ENCODE data around the gene AGAP2. TPM values are rescaled to one million over a fixed set of nuclear protein-coding genes. Genes with fewer than 3 reads are reported as not detected.
"Not testable (repeated sequence)": the region's sequence is repeated elsewhere in the genome, so short reads cannot be mapped to it uniquely, and the experiment has no call there.

Gene AGAP2
- total RNA-seq, 1 experiment from 2014 or later: 1.5 TPM

- peak; percentile 100 for DNase-seq (ENCODE audit: low read depth, low spot score)
- in situ Hi-C loops (cut with HindIII; ENCODE audit: low pct_unique_long_range_greater_than_20kb, low sequenced_read_pairs): no loop called here
These were observed 44.7 kb downstream of the AGAP2 start, which contains the start of gene OS9 for GRCh38 chr12:57693659-57694458. Gene OS9 (plus strand): TSS chr12:57694132. CDS start chr12:57694162, 30 bp downstream.

- DNase-seq (ENCODE audit: low read depth, low spot score): no peak
- in situ Hi-C loops (cut with HindIII; ENCODE audit: low pct_unique_long_range_greater_than_20kb, low sequenced_read_pairs): no loop called here
These were observed 45.3 kb downstream of the AGAP2 start for GRCh38 chr12:57693317-57693658.

GRCh38 chr12:57692500-57692899 lies 46.0 kb downstream of the AGAP2 start:
- DNase-seq (ENCODE audit: low read depth, low spot score): no peak
- in situ Hi-C loops (cut with HindIII; ENCODE audit: low pct_unique_long_range_greater_than_20kb, low sequenced_read_pairs): no loop called here

- in situ Hi-C loops (cut with HindIII; ENCODE audit: low pct_unique_long_range_greater_than_20kb, low sequenced_read_pairs): no loop called here
These were observed 49.6 kb downstream of the AGAP2 start for GRCh38 chr12:57688931-57689330.

GRCh38 chr12:57687862-57688261 lies 50.7 kb downstream of the AGAP2 start:
- DNase-seq (ENCODE audit: low read depth, low spot score): no peak
- in situ Hi-C loops (cut with HindIII; ENCODE audit: low pct_unique_long_range_greater_than_20kb, low sequenced_read_pairs): no loop called here

More at GRCh38 chr12:57688931-57689330, 49.6 kb downstream of the AGAP2 start:
- DNase-seq (ENCODE audit: low read depth, low spot score): no peak

GRCh38 chr12:57679697-57680096 lies 58.8 kb downstream of the AGAP2 start:
- DNase-seq (ENCODE audit: low read depth, low spot score): no peak
- in situ Hi-C loops (cut with HindIII; ENCODE audit: low pct_unique_long_range_greater_than_20kb, low sequenced_read_pairs): no loop called here

- in situ Hi-C loops (cut with HindIII; ENCODE audit: low pct_unique_long_range_greater_than_20kb, low sequenced_read_pairs); DNase-seq (ENCODE audit: low read depth, low spot score): not testable (repeated sequence)
These were observed 60.6 kb downstream of the AGAP2 start for GRCh38 chr12:57677947-57678346.

- in situ Hi-C loops (cut with HindIII; ENCODE audit: low pct_unique_long_range_greater_than_20kb, low sequenced_read_pairs): no loop called here
- DNase-seq (ENCODE audit: low read depth, low spot score): no peak
These were observed 63.9 kb downstream of the AGAP2 start for GRCh38 chr12:57674691-57675090.

Other genes with a start within 250 kb of the AGAP2 start
- gene DDIT3, start 218.2 kb downstream of the AGAP2 start, total RNA-seq (2014; rRNA removed; shearing (Covaris generic)): 103 and 117 TPM in 2 replicates
- gene MBD6, start 215.9 kb downstream of the AGAP2 start, total RNA-seq (2014; rRNA removed; shearing (Covaris generic)): 6.6 and 6.8 TPM in 2 replicates
- gene DCTN2, start 191.6 kb downstream of the AGAP2 start, total RNA-seq (2014; rRNA removed; shearing (Covaris generic)): 86.2 and 93.8 TPM in 2 replicates
- 0.29 and 0.40 TPM in 2 replicates for gene KIF5A, start 188.7 kb downstream of the AGAP2 start, total RNA-seq (2014; rRNA removed; shearing (Covaris generic))
- gene PIP4K2C, start 147.6 kb downstream of the AGAP2 start, total RNA-seq (2014; rRNA removed; shearing (Covaris generic)): 48.4 and 53.2 TPM in 2 replicates
- gene DTX3, start 133.9 kb downstream of the AGAP2 start, total RNA-seq (2014; rRNA removed; shearing (Covaris generic)): 13.6 and 14.1 TPM in 2 replicates
- gene ARHGEF25, start 127.3 kb downstream of the AGAP2 start, total RNA-seq (2014; rRNA removed; shearing (Covaris generic)): 13.2 and 16.3 TPM in 2 replicates
- gene B4GALNT1, start 105.5 kb downstream of the AGAP2 start, total RNA-seq (2014; rRNA removed; shearing (Covaris generic)): 8.3 and 11.2 TPM in 2 replicates
- gene OS9, start 44.6 kb downstream of the AGAP2 start, total RNA-seq (2014; rRNA removed; shearing (Covaris generic)): 239 and 244 TPM in 2 replicates
- gene TSPAN31, start 6.3 kb upstream of the AGAP2 start, total RNA-seq (2014; rRNA removed; shearing (Covaris generic)): 34.6 and 38.2 TPM in 2 replicates
- gene CDK4, start 13.6 kb upstream of the AGAP2 start, total RNA-seq (2014; rRNA removed; shearing (Covaris generic)): 383 and 420 TPM in 2 replicates
- 11.9 and 12.5 TPM in 2 replicates for gene MARCHF9, start 16.4 kb upstream of the AGAP2 start, total RNA-seq (2014; rRNA removed; shearing (Covaris generic))
- 0.69 and 3.1 TPM in 2 replicates for gene CYP27B1, start 28.3 kb upstream of the AGAP2 start, total RNA-seq (2014; rRNA removed; shearing (Covaris generic))
- 9.7 and 13.4 TPM in 2 replicates for gene METTL1, start 33.4 kb upstream of the AGAP2 start, total RNA-seq (2014; rRNA removed; shearing (Covaris generic))
- 4.0 and 6.3 TPM in 2 replicates for gene EEF1AKMT3, start 33.9 kb upstream of the AGAP2 start, total RNA-seq (2014; rRNA removed; shearing (Covaris generic))
- gene TSFM, start 44.0 kb upstream of the AGAP2 start, total RNA-seq (2014; rRNA removed; shearing (Covaris generic)): 77.3 and 80.2 TPM in 2 replicates
- gene AVIL, start 80.0 kb upstream of the AGAP2 start, total RNA-seq (2014; rRNA removed; shearing (Covaris generic)): 0.75 and 0.77 TPM in 2 replicates
- 27.8 and 29.6 TPM in 2 replicates for gene CTDSP2, start 108.0 kb upstream of the AGAP2 start, total RNA-seq (2014; rRNA removed; shearing (Covaris generic))
- 12.9 and 19.3 TPM in 2 replicates for gene ATP23, start 202.8 kb upstream of the AGAP2 start, total RNA-seq (2014; rRNA removed; shearing (Covaris generic))